Stimulated activated CD4-positive, alpha-beta T cell treated with anti-CD3 and anti-CD28 coated beads, Interleukin-2, amount 100 ng/mL, for 48 hours (primary cell): Measurements from ENCODE around the gene BORCS5.

Experiments
- DNase-seq, 2 donors: peaks; one replicate each; pipeline ENCODE4 v3.0.0-alpha.2; 2020

The BORCS5 gene

GRCh38 chr12:12436831-12437345, 80.0 kb downstream of the BORCS5 start:
- DNase-seq: no peak

DNA sequence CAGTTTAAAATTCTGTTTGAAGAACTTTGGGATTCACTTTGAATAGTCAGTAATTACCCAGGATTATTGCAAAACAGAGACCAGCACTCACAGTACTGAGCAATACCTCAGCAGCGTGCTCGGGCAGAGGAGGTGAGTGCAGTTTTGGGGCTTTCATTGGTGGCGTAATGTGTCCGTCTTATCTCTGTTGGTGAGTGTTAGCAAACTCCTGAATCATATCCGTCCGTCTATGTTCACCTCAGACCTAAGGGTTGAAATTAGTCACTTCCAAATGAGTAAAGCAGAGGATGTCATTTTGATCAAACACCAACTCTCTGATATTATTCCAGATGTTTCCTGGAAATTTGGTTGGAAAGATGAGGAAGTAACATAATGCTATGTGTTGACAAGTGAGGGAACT, 82.8 kb downstream of the BORCS5 start:
- DNase-seq: peak; percentile 47 to 52

DNA sequence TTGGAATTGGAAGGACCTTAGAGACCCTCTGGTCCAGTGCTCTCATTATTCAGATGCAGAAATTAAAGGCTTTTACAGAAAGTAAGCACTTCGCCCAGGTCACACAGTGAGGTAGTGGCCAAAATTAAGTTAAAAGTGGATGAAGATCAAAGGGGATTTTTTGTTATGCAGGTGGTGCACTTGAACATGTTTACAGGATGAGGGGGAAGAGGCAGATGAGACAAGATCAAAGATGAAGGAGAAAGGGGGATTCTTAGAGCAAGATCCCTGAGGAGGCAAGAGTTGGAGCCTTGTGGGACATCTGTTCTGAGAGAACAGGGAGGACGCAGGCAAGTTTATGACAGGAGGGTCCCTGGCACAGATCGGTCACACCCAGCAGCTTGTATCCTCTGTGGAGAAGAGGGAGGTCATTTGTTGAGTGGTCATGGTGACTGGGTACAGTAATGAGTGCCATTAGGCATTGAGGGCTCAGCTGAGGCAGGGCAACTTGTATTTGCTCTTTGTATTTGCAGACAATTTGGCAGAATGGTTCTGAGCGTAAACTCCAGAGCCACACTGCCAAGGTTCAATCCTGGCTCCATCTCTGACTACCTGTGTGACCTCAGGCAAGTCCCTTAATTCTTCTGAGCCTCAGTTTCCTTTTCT, 84.0 kb downstream of the BORCS5 start:
- no peak for DNase-seq

DNA sequence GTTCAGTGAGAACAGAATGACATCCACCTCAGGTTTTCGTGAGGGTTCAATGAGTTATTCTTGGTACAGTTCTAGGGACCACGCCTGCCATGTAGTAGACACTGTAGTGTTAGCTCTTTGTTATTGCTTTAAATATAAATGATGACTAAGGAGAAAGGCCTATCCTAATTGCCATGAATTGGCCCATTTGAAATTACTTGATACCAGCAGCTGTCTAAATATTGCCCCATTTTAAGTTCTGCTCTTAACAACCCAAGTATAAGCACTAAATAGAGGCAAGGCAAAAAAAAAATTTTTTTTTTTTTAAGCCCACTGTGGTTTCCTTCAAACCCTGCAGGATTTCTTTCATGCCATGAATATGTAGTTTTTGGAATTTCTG, 84.5 kb downstream of the BORCS5 start:
- DNase-seq: no peak

GRCh38 chr12:12441843-12442461, 85.1 kb downstream of the BORCS5 start:
- DNase-seq: no peak

DNA sequence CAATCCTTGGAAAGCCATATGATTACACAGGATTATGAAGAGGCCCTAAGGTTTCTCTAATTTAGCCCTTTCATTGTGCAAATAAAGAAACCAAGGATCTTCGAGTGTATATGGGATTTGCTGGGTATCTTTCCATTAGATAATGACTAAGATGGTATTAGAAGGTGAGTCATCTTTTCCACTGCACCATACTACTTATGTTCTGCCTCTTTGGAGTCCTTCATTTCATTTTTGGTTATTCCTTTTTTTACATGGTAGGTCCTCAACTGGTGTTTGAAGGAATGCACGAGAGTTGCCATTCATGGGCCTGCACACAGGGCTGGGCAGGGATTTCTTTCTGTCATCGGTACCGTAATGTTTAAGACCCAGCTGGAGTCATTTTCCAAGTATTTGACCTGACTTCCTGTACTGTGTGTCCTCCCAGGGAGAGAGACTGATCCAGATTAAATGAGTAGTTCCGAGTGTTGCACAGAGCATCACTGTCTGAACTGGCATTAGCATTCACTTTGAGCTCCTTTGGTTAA, 85.7 kb downstream of the BORCS5 start:
- no peak for DNase-seq

- DNase-seq: no peak
Measured at GRCh38 chr12:12443431-12443878, 86.6 kb downstream of the BORCS5 start.

DNA sequence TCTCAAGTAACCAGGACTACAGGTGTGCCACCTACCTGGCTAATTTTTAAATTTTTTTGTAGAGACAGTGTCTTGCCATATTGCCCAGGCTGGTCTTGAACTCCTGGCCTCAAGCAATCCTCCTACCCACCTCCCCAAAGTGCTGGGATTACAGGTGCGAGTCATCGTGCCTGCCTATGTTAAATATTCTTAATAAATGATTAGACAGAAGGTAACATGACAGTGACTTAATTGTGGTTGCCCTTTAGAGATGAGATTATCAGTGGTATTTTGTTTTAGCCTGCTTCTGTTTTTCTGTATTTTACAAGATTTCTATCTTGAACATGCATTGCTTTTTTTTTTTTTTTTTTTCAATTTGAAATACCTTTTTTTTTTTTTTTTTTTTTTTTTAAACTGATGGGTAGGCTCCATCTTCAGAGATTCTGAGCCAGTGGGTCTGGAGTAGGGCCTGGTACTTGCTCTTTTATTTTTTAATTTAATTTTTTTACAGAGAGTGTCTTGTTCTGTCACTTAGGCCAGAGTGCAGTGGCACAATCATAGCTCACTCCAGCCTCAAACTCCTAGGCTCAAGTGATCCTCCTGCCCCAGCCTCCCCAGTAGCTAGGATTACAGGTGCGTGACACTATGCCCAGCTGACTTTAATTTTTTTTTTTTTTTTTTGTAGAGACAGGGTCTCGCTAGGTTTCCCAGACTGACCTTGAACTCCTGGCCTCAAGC, 88.4 kb downstream of the BORCS5 start:
- no peak for DNase-seq

DNA sequence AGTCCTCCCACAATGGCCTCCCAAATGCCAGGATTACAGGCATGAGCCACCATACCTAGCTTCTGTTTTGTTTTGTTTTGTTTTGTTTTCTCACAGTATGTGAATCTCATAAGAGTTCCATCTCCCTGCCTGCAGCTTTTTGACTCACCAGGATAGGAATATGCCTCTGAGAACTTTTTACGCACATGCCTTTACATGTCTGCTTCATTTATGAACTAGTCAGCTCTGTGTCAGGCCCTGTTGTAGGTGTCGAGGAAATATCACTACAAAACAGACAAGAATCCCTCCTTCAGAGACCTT, 89.0 kb downstream of the BORCS5 start:
- no peak for DNase-seq

DNA sequence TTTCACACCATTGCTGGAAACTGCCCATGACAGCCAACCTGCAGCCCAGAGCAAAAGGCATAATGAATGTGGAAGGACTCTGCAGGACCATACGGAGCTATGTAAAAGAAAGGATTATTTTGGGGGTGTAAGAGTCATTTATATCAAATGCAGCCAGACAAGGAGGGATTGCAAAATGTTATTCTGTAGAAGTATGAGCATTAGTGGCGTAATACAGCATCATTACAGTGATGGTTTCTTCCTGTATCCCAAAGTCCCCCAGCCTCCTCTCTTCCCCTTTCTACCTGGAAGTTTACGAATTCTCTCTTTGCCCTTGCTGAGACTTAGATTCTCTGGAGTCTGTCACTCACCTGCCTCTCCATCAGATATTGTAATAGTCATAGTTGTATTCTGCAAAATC, 89.9 kb downstream of the BORCS5 start:
- no peak for DNase-seq

GRCh38 chr12:12447236-12447635, 90.4 kb downstream of the BORCS5 start:
- DNase-seq: no peak

GRCh38 chr12:12447837-12448236, 91.0 kb downstream of the BORCS5 start:
- no peak for DNase-seq

- no peak for DNase-seq
Measured at GRCh38 chr12:12449533-12450025, 92.7 kb downstream of the BORCS5 start.

DNA sequence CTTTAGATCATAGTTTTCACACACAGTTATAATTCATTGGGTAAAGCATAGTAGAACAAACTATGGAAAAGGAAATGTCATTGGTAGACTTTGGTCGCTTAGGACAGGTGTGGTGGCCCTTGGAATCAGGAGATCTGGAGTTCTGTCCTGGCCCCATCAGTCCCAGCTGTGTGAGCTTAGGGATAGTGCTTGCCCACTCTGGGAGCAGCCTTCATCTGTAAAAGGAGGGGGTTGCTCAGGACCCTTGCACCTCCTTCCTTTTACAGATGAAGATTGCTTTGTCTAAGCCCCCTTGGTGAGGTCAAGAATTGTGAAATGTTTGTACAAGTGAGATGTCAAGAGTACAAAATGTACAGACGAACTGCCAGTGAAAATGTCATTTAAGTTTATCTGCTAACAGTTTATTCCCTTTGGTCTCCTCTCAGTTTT, 93.2 kb downstream of the BORCS5 start:
- DNase-seq: no peak

- no peak for DNase-seq
Measured at GRCh38 chr12:12451098-12451497, 94.2 kb downstream of the BORCS5 start.

DNA sequence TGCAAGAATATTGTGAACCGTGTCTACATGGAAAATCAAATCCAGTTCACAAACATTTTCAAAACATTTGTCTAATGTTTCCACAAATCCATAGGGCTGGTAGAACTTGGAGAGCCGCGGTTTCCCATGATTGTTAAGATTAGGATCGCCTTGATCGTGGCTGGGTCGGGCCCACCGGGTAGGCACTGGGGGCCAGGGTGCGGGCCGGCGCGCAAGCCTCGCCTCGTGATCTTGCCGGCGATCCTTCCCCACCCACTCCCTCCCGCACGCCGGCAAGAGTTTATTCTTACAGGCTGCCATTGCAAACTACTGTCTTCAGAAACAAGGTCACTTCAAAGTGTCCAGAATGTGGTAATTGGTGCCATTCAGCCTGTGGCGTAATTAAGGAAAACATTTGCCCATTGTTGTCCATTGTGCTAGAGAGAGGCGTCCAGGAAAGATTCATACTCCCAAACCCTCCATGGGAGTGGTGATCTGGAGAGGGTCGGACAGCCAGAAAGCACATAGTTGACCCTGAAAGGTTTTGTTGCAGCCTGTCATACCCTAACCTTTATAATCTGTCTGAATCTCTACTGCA, 95.5 kb downstream of the BORCS5 start:
- no peak for DNase-seq

- no peak for DNase-seq
Measured at GRCh38 chr12:12453635-12454034, 96.8 kb downstream of the BORCS5 start.

- DNase-seq: no peak
Measured at GRCh38 chr12:12454315-12454714, 97.4 kb downstream of the BORCS5 start.

DNA sequence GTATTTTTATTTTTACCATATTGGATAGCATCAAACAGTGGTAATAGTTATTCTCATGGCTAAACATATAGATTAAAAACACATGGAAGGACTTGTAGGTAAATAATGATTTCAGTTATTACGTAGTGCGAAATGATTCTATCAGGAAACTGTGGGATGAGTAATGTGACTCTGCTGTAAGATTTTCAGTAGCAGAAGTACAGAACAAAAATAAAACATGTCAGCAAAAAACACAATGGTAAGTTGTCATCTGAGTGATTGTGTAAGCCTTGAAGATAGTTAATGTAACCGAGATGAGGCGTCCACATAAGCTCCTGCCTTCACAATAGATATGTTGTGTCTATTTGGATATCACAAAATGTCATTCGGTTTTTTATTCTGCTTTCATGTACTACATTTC, 99.8 kb downstream of the BORCS5 start:
- no peak for DNase-seq

- peak in 1 of 2 donors; percentile 36 for DNase-seq
Measured at GRCh38 chr12:12460935-12461922, 104.4 kb downstream of the BORCS5 start.

DNA sequence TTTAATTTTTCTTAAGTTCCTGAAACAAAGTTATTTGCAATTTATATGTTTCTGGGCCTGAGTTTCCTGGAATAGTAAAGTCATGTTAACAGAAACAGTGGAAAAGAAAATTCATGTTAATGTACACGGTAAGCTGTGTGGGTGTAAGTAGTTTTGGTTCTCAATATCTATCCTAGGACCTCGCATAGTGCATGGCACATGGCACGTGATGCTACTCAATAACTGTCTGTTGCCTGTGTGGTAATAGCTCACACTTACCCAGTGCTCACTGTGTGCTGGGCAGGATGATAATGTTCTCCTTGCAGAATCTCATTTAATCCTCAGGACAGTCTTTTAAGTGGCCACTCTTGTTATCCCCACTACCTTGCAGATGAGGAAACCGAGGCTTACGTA, 105.0 kb downstream of the BORCS5 start:
- no peak for DNase-seq

- no peak for DNase-seq
Measured at GRCh38 chr12:12465522-12465921, 108.6 kb downstream of the BORCS5 start.
